Ovary (tissue), 9 donors: Measurements from ENCODE around the gene GALK2. TPM values are rescaled to one million over a fixed set of nuclear protein-coding genes. Genes with fewer than 3 reads are reported as not detected.
"Not testable (repeated sequence)": the region's sequence is repeated elsewhere in the genome, so short reads cannot be mapped to it uniquely, and the experiment has no call there.

Experiments used
- DNase-seq, 5 donors: peaks; one replicate each; pipeline ENCODE4 v3.0.0-alpha.2; 2019 to 2020
- H3K27ac ChIP-seq, 2 donors: fragments of 200-600 bp; one replicate each; pipeline versions ENCODE4 v1.5.1 to v1.8.0; 2019 to 2022
- H3K27me3 ChIP-seq: fragments of 200-600 bp; one replicate; pipeline ENCODE4 v1.8.0; 2022
- H3K36me3 ChIP-seq: fragments of 200-600 bp; sonication (generic); one replicate; pipeline ENCODE4 v1.5.1; 2019
- H3K4me1 ChIP-seq: one replicate; pipeline ENCODE4 v1.8.1; 2013; ENCODE audit warnings: mild to moderate bottlenecking, moderate library complexity; ENCODE audit not compliant: insufficient read depth
- H3K4me3 ChIP-seq: fragments of 200-600 bp; sonication (generic); one replicate; pipeline ENCODE4 v1.5.1; 2017
- H3K9me3 ChIP-seq, 2 donors: fragments of 200-600 bp in 1 of 2; sonication (generic) in 1 of 2; one replicate each; pipeline versions ENCODE4 v1.5.1 to v1.8.1; 2013 to 2019; ENCODE audit warnings: mild to moderate bottlenecking in 1 of 2, moderate library complexity in 1 of 2
- EP300 ChIP-seq: sonication (generic); formaldehyde crosslinking; IDR thresholded peaks from one replicate; pipeline ENCODE4 v1.6.1; 2017; ENCODE audit warnings: antibody characterized with exemption
- POLR2A ChIP-seq: fragments of 450-650 bp; IDR thresholded peaks from one replicate; pipeline ENCODE4 v1.6.1; 2017; ENCODE audit warnings: antibody characterized with exemption, mild to moderate bottlenecking, moderate library complexity
- WGBS, 3 donors: extraction: QIAGEN DNeasy Blood & Tissue Kit in 1 of 3; methylation state at CpG; one replicate each; pipeline versions ENCODE4 v1.1.5 to v1.1.7; 2013 to 2017; 5-methylcytosine and 5-hydroxymethylcytosine counted together
- intact Hi-C, 4 donors: fragments of 100-400 bp; cut with DNase I; formaldehyde crosslinking; loops; one replicate each; pipeline versions ENCODE4 v1.11.0 to v1.15.1; 2022 to 2023
- polyA plus RNA-seq, 2 donors: library from polyadenylated mRNA; stranded (reverse); fragments of 200-250 nt in 1 of 2; fragments of 350-450 nt in 1 of 2; fragmentation: Illumina TruSeq in 1 of 2; extraction: RNeasy Lipid Tissue Mini Kit (QIAGEN cat#74804) in 1 of 2; gene quantifications; one replicate each; pipeline ENCODE4 v1.2.3, GENCODE V29; 2013 to 2014
- total RNA-seq, 7 donors: library from RNA; depleted of rRNA in 2 of 7; stranded (reverse); fragments of >200 nt in 2 of 7; fragmentation: NEBNext Ultra II Directional in 3 of 7; extraction: Animal tissue kit (Norgen Biotek cat#: 25700) in 3 of 7; gene quantifications; one replicate each; pipeline versions ENCODE4 v1.1.0 to v1.2.4, GENCODE V29; 2016 to 2023
- TF ChIP-seq, protein P1 (sequence below), 3 donors: fragments of 450-650 bp in 2 of 3; fragments of 200-600 bp in 1 of 3; IDR thresholded peaks; one replicate each; pipeline versions ENCODE4 v1.5.1 to v1.8.0; 2016 to 2022; ENCODE audit warnings: antibody characterized with exemption in 3 of 3, mild to moderate bottlenecking in 1 of 3
- donor health status: DM: no; HTN: no; CAD: no; lungs with moderate emphysema.
- donor health status: DM: no; HTN: no; CAD: no.
- donor health status: Bipolar disorder and iron deficiency.
- donor health status: DM: yes; HTN: yes; CAD: no.
- donor health status: DM: no; HTN: no; CAD: no.
- donor health status: DM: yes; HTN: yes; CAD: no.

GALK2 gene
- total and polyA plus RNA-seq, 9 donors = 14.4 to 49.2 (median 37.9) TPM

DNA sequence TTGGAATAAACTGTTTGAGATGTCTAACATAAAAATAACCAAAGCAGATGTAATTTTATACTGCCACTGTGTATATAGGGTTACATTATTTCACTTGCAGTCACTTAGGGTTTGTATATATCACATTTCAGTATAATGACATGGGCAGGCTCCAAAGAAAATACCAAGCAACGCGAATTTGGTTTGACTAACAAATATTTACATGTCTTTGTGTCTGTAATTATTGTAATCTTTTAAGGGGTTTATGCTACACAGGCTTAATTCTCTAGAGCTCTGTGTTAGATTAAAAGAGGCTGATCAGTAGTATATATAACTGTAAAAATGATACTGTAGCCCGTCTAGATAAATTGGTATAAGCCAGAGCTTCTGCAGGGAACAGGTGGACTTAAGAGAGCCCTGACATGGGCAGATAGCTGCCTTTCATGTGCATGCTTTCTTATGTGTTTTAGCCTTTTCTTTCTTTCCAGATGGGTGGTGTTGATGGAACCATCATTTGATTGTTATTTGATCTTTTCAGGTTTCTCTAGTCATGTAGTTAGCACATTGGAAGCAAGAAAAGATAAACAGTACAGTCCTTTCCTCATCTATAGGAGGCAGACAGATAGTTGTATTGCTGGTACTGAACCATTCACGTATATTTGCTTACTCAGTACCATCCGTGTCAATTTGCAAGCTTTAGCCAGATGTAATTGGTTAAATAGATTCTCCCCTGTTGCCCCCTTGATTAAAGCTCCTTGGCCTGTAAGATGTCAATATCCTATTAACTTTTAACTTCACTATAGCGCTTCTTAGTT, 86.1 kb downstream of the GALK2 start:
- Histone ChIP-seq H3K4me3 (no peak overlapping the region), H3K27me3 (no peaks in the 10 kb centered on the region), H3K27ac (no peak overlapping the region), H3K36me3 (no peaks in the 10 kb centered on the region), H3K9me3 (no peaks in the 10 kb centered on the region), H3K4me1 (no peaks in the 10 kb centered on the region)
- intact Hi-C loops = no loop called here
- TF ChIP-seq POLR2A = no peak
- TF ChIP-seq EP300 = no peak
- TF ChIP-seq, protein P1, sequence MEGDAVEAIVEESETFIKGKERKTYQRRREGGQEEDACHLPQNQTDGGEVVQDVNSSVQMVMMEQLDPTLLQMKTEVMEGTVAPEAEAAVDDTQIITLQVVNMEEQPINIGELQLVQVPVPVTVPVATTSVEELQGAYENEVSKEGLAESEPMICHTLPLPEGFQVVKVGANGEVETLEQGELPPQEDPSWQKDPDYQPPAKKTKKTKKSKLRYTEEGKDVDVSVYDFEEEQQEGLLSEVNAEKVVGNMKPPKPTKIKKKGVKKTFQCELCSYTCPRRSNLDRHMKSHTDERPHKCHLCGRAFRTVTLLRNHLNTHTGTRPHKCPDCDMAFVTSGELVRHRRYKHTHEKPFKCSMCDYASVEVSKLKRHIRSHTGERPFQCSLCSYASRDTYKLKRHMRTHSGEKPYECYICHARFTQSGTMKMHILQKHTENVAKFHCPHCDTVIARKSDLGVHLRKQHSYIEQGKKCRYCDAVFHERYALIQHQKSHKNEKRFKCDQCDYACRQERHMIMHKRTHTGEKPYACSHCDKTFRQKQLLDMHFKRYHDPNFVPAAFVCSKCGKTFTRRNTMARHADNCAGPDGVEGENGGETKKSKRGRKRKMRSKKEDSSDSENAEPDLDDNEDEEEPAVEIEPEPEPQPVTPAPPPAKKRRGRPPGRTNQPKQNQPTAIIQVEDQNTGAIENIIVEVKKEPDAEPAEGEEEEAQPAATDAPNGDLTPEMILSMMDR (IDR thresholded peaks at IDR 0.05) = no peak
- no peak for DNase-seq
- WGBS, 3 donors = 62 to 74% (median 63%) methylated on average over 6 of the region's 6 CpGs

- DNase-seq, intact Hi-C loops, H3K9me3 ChIP-seq, H3K4me3 ChIP-seq, H3K27me3 ChIP-seq, H3K27ac ChIP-seq, H3K36me3 ChIP-seq, H3K4me1 ChIP-seq: not testable (repeated sequence)
- WGBS, 3 donors = 99% methylated on average over 12 of the region's 12 CpGs
Measured at GRCh38 chr15:49265117-49265516, 95.1 kb downstream of the GALK2 start.

DNA sequence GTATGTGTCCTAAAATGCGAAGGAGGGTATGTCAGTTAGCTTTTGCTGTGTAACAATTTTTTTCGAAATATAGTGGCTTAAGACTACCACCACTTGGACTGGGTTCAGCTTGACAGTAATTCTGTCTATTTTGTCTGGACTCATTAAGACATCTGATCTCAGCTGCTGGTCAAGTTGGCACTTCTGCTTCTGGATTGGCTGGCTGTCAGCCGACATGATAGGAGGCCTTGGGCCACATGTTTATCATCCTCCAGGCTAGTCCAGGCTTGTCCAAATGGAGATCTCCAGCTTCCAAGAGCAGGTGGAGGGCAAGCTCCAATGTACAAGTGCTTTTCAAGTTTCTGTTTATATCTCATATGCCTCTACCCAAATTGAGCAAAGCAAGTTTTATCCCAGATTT, 95.9 kb downstream of the GALK2 start:
- WGBS, 3 donors = 79 to 92% (median 87%) methylated on average over 3 of the region's 3 CpGs
- no peak overlapping the region for H3K4me3 ChIP-seq
- intact Hi-C loops = no loop called here
- TF ChIP-seq EP300 (no peak), POLR2A (no peak)
- TF ChIP-seq, protein P1 (IDR thresholded peaks at IDR 0.05) = no peak
- H3K9me3 ChIP-seq = no peaks in the 10 kb centered on the region
- no peak for DNase-seq
- H3K27ac ChIP-seq = no peak overlapping the region
- no peaks in the 10 kb centered on the region for H3K27me3 ChIP-seq
- no peaks in the 10 kb centered on the region for H3K36me3 ChIP-seq
- H3K4me1 ChIP-seq = no peaks in the 10 kb centered on the region

GRCh38 chr15:49270541-49271421, 100.7 kb downstream of the GALK2 start:
- Histone ChIP-seq H3K4me3 (no peak overlapping the region), H3K36me3 (no peaks in the 10 kb centered on the region), H3K4me1 (peaks cover 3% of the 10 kb centered on the region), H3K27me3 (no peaks in the 10 kb centered on the region), H3K27ac (no peak overlapping the region), H3K9me3 (no peaks in the 10 kb centered on the region)
- peak in 4 of 5 donors; percentile 19 to 42 (median 30) for DNase-seq
- intact Hi-C loops = no loop called here
- TF ChIP-seq POLR2A = no peak
- TF ChIP-seq, protein P1 (IDR thresholded peaks at IDR 0.05) = no peak
- TF ChIP-seq EP300 = no peak
- WGBS, 3 donors = 12 to 27% (median 16%) methylated on average over 8 of the region's 8 CpGs
